SK-N-SH treated with all-trans-retinoic acid at 6 μM for 48 hours (cell line): Measurements from ENCODE around the gene PRKAG2.

Source experiments
- ATAC-seq: fragments of 200-7000 bp; cut with Tn5 transposase; 3 replicates; pipeline ENCODE4 v1.9.1; 2020; ENCODE audit warnings: mild to moderate bottlenecking, moderate library complexity
- ARNTL ChIP-seq: fragments of 450-650 bp; formaldehyde crosslinking; IDR thresholded peaks from 2 replicates; pipeline ENCODE4 v1.5.0; 2020; ENCODE audit warnings: low read depth, mild to moderate bottlenecking, moderate library complexity, borderline replicate concordance
- BACH2 ChIP-seq: fragments of 250-450 bp; sonication (Bioruptor Pico); IDR thresholded peaks from 2 replicates; pipeline ENCODE4 v1.9.0; 2021; ENCODE audit warnings: mild to moderate bottlenecking, borderline replicate concordance
- CREB5 ChIP-seq: fragments of 250-450 bp; sonication (Bioruptor Pico); IDR thresholded peaks from 2 replicates; pipeline ENCODE4 v1.5.1; 2020; ENCODE audit warnings: low read depth, mild to moderate bottlenecking, moderate library complexity
- CSDC2 ChIP-seq: fragments of 250-450 bp; sonication (Bioruptor Pico); IDR thresholded peaks from 2 replicates; pipeline ENCODE4 v1.5.0; 2020; ENCODE audit warnings: mild to moderate bottlenecking, moderate library complexity
- CSRNP3 ChIP-seq: fragments of 250-450 bp; sonication (Bioruptor Pico); IDR thresholded peaks from 2 replicates; pipeline ENCODE4 v1.5.1; 2021; ENCODE audit warnings: mild to moderate bottlenecking, moderate library complexity
- ESRRG ChIP-seq: fragments of 250-450 bp; sonication (Bioruptor Pico); IDR thresholded peaks from 2 replicates; pipeline ENCODE4 v1.6.1; 2021; ENCODE audit warnings: mild to moderate bottlenecking
- GLIS3 ChIP-seq: fragments of 250-450 bp; sonication (Bioruptor Pico); IDR thresholded peaks from 2 replicates; pipeline ENCODE4 v1.5.0; 2020; ENCODE audit warnings: mild to moderate bottlenecking, moderate library complexity
- ISL1 ChIP-seq: fragments of 250-450 bp; sonication (Bioruptor Pico); IDR thresholded peaks from 2 replicates; pipeline ENCODE4 v2.1.2; 2022; ENCODE audit warnings: mild to moderate bottlenecking, moderate library complexity
- OSR1 ChIP-seq: fragments of 250-450 bp; sonication (Bioruptor Pico); IDR thresholded peaks from 2 replicates; pipeline ENCODE4 v1.8.0; 2022; ENCODE audit warnings: moderate library complexity, mild to moderate bottlenecking, inconsistent platforms
- PATZ1 ChIP-seq: fragments of 250-450 bp; sonication (Bioruptor Pico); IDR thresholded peaks from 2 replicates; pipeline ENCODE4 v1.8.0; 2020; ENCODE audit warnings: mild to moderate bottlenecking, moderate library complexity, borderline replicate concordance
- POU6F1 ChIP-seq: fragments of 250-450 bp; sonication (Bioruptor Pico); IDR thresholded peaks from 2 replicates; pipeline ENCODE4 v1.8.0; 2021; ENCODE audit warnings: low read depth, mild to moderate bottlenecking, moderate library complexity, borderline replicate concordance
- PPARA ChIP-seq: fragments of 250-450 bp; sonication (Bioruptor Pico); IDR thresholded peaks from 2 replicates; pipeline ENCODE4 v1.5.0; 2020; ENCODE audit warnings: mild to moderate bottlenecking, borderline replicate concordance
- RARB ChIP-seq: fragments of 250-450 bp; sonication (Bioruptor Pico); IDR thresholded peaks from 2 replicates; pipeline ENCODE4 v1.8.0; 2021; ENCODE audit warnings: mild to moderate bottlenecking, moderate library complexity
- TCF4 ChIP-seq: fragments of 250-450 bp; sonication (Bioruptor Pico); IDR thresholded peaks from 2 replicates; pipeline ENCODE4 v1.8.0; 2021; ENCODE audit warnings: mild to moderate bottlenecking, moderate library complexity, borderline replicate concordance
- TOX ChIP-seq: fragments of 250-450 bp; sonication (Bioruptor Pico); IDR thresholded peaks from 2 replicates; pipeline ENCODE4 v1.8.0; 2021; ENCODE audit warnings: mild to moderate bottlenecking, moderate library complexity, borderline replicate concordance
- TSHZ2 ChIP-seq: fragments of 250-450 bp; sonication (Bioruptor Pico); IDR thresholded peaks from 2 replicates; pipeline ENCODE4 v1.5.0; 2020; ENCODE audit warnings: mild to moderate bottlenecking, moderate library complexity
- ZC3H10 ChIP-seq: fragments of 250-450 bp; sonication (Bioruptor Pico); IDR thresholded peaks from 2 replicates; pipeline ENCODE4 v1.5.1; 2021; ENCODE audit warnings: mild to moderate bottlenecking, moderate library complexity
- ZFP3 ChIP-seq: fragments of 250-450 bp; sonication (Bioruptor Pico); IDR thresholded peaks from 2 replicates; pipeline ENCODE4 v1.5.0; 2020; ENCODE audit warnings: mild to moderate bottlenecking, moderate library complexity
- ZFP30 ChIP-seq: fragments of 450-650 bp; formaldehyde crosslinking; IDR thresholded peaks from 2 replicates; pipeline ENCODE4 v1.5.0; 2022; ENCODE audit warnings: mild to moderate bottlenecking, moderate library complexity
- ZNF565 ChIP-seq: fragments of 450-650 bp; formaldehyde crosslinking; conservative IDR thresholded peaks from 2 replicates; pipeline ENCODE4 v1.5.0; 2020; ENCODE audit warnings: low read depth, mild to moderate bottlenecking, moderate library complexity
- ZNF70 ChIP-seq: fragments of 450-650 bp; formaldehyde crosslinking; IDR thresholded peaks from 2 replicates; pipeline ENCODE4 v1.5.0; 2020; ENCODE audit warnings: mild to moderate bottlenecking, moderate library complexity

Gene PRKAG2

GRCh38 chr7:151678227-151678604 is 198.7 kb downstream of the PRKAG2 start:
- TF ChIP-seq ZFP3 (no peak), ZNF70 (no peak), TOX (CRISPR knock-in tag) (no peak)
- TF ChIP-seq, all 23 proteins: peak for 0
- ATAC-seq, result no peak

GRCh38 chr7:151677581-151678226 is 199.2 kb downstream of the PRKAG2 start:
- TF ChIP-seq ZNF70 (no peak), ESRRG (no peak), TOX (CRISPR knock-in tag) (no peak), RARB (CRISPR knock-in tag) (no peak), CSRNP3 (no peak), ARNTL (CRISPR knock-in tag) (no peak), BACH2 (no peak), PPARA (CRISPR knock-in tag) (no peak), TCF4 (CRISPR knock-in tag) (no peak), CREB5 (no peak), CSDC2 (CRISPR knock-in tag) (no peak), ZNF565 (CRISPR knock-in tag) (no peak), ZFP30 (no peak), POU6F1 (CRISPR knock-in tag) (no peak), ZC3H10 (no peak), TSHZ2 (CRISPR knock-in tag) (no peak), ISL1 (CRISPR knock-in tag) (no peak), ZFP3 (no peak)
- TF ChIP-seq, all 23 proteins: peak for 0
- ATAC-seq, result no peak; the same call in 1 of the 3 replicates

- no peak for ATAC-seq
- no peak for TF ChIP-seq RARB (CRISPR knock-in tag)
- no peak for TF ChIP-seq PATZ1 (CRISPR knock-in tag)
- no peak for TF ChIP-seq GLIS3 (CRISPR knock-in tag)
- TF ChIP-seq OSR1 (CRISPR knock-in tag), result no peak
- TF ChIP-seq ARNTL (CRISPR knock-in tag), result no peak
- no peak for TF ChIP-seq POU6F1 (CRISPR knock-in tag)
- no peak for TF ChIP-seq ZNF70
- TF ChIP-seq CREB5, result no peak
- TF ChIP-seq ZFP30, result no peak
Observed at GRCh38 chr7:151676759-151677158, 200.2 kb downstream of the PRKAG2 start.
